Left renal cortex interstitium (tissue), 4 donors: ENCODE measurements around the gene FGF21. TPM values are rescaled to one million over a fixed set of nuclear protein-coding genes. Genes with fewer than 3 reads are reported as not detected.
"Not testable (repeated sequence)": the region's sequence is repeated elsewhere in the genome, so short reads cannot be mapped to it uniquely, and the experiment has no call there.

Experiments
- DNase-seq, 4 donors: peaks; one replicate each; pipeline ENCODE4 v3.0.0-alpha.2; 2013; ENCODE audit warnings: low read depth in 4 of 4, low spot score in 2 of 4, missing footprints in 1 of 4
- polyA plus RNA-seq, 4 donors: library from polyadenylated mRNA; unstranded; fragments of 120-200 nt; gene quantifications; one replicate each; pipeline ENCODE4 v1.2.1, GENCODE V29; 2013; ENCODE audit not compliant: insufficient read length in 4 of 4

The FGF21 gene
- polyA plus RNA-seq, 4 donors = not detected

DNA sequence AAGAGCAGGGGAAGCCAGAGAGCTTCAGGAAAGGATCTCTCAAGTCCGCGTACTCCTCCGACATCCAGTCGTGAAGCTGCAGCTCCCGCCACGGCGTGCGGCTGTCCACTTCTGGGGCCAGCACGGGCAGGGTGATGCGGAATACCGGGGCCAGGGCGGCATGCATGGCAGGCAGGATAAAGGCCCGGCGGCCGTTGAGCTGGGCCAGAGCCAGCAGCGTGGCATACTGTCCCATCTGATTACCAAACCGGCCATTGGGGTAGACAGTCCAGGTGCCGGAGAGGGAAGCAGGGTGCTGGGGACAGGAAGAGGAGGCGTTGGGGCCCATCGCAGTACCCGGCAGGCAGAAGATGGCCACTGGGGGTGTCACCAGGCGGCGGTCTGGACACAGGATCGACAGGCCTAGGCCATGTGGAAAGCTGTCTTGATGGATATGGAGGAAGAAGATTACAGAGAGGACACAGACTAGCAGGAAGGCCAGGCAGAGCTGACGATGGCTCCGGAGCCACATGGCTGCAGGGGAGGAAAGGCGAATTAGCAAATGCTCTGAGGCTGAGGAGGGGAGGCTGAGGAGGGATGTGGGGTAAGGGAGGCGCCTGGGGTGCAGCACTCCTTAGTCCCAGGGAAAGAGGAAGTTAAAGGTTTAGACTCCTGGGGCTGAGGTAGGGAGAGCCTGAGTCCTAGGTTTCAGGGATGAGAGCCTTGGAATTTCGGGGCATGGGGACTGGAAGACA is 4.4 kb upstream of the FGF21 start:
- DNase-seq = no peak

DNA sequence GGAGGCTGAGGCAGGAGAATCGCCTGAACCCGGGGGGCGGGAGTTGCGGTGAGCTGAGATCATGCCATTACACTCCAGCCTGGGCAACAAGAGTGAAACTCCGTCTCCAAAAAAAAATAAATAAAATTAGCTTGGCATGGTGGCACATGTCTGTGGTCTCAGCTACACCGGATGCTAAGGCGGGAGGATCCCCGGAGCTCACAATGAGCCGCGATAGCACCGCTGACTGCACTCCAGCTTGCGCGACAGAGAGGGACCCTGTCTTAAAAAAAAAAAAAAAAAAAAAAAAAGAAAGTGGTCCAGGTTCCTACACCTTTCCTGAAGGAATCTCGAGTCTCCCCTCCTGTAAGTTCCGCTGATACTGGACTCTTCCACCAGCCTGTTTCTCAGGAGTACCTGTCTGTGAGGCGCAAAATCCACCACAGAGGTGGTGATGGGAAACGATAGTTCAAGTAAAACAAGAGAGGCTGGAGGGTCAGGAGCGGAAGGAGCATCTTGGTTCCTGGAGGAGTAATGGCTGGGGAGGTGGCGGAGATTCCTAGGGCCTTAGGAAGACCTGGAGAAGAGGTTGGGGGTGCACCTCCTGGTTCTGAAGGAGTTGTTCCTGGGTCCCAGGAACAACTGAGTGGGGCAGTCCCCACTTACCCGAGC is 3.4 kb upstream of the FGF21 start:
- DNase-seq = no peak

DNA sequence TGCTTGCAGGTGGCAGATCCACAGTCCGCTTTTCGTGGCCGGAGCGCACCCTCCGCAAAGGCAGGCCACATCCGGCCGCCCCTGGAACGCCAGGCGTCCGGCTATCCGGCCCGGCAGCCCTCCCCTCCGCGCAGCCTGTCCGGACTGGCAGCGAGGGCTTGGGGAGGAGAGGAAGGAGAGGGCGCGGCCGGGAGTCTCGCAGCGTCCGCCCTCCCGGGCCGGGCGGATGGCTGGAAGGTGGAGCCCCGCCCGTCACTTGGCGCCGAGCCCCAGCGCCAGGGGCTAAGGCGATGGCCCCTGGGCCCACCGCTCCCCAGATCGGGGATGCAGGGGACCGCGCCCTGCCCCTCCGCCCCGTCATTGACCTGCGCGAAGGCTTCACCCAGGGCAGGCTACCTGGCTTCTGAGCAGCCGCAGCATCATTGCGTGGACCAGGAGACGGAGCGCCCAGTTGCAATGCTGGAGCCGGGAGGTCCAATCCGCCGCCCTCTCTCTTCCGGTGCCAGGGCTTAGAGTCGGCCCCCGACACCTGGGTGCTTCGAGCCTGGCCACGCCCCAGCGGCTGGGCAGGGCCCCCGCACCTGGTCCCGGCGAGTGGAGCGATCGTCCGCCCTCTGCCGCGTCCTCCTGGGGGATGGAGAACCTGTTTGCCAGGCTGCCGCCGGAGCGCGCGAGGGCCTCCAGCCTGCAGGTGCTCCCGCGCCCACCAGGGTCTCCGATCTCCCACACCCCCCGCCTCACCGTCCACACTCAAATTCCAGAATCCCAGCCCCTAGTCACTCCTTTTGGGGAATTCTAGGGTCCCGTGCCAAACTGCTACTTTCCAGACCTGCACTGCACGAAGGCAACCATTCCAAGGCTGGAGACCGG is 2.6 kb upstream of the FGF21 start, which contains the start of gene FUT1:
Gene FUT1 (minus strand): TSS at position 146 of the 870 bp plus-strand sequence. CDS start 1,360 bp downstream, outside the sequence.
- DNase-seq = no peak

DNA sequence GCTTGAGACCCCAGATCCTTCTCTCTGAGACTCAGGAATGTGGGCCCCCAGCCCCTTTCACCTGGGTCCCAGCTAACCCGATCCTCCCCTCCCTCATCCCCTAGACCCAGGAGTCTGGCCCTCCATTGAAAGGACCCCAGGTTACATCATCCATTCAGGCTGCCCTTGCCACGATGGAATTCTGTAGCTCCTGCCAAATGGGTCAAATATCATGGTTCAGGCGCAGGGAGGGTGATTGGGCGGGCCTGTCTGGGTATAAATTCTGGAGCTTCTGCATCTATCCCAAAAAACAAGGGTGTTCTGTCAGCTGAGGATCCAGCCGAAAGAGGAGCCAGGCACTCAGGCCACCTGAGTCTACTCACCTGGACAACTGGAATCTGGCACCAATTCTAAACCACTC is 463 bp downstream of the FGF21 start:
- no peak for DNase-seq

DNA sequence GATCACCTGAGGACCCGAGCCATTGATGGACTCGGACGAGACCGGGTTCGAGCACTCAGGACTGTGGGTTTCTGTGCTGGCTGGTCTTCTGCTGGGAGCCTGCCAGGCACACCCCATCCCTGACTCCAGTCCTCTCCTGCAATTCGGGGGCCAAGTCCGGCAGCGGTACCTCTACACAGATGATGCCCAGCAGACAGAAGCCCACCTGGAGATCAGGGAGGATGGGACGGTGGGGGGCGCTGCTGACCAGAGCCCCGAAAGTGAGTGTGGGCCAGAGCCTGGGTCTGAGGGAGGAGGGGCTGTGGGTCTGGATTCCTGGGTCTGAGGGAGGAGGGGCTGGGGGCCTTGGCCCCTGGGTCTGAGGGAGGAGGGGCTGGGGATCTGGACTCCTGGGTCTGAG is 888 bp downstream of the FGF21 start:
- DNase-seq = no peak

DNA sequence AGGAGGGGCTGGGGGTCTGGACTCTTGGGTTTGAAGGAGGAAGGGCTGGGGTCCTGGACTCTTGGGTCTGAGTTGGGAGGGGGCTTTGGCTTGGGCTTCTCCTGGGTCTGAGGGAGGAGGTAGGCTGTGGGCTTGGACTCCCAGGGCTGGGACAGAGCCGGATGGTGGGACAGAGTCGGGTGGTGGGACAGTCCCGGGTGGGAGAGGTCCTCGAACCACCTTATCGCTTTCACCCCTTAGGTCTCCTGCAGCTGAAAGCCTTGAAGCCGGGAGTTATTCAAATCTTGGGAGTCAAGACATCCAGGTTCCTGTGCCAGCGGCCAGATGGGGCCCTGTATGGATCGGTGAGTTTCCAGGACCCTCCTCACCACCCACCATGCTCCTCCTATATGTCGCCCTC is 1.4 kb downstream of the FGF21 start:
- DNase-seq = no peak

DNA sequence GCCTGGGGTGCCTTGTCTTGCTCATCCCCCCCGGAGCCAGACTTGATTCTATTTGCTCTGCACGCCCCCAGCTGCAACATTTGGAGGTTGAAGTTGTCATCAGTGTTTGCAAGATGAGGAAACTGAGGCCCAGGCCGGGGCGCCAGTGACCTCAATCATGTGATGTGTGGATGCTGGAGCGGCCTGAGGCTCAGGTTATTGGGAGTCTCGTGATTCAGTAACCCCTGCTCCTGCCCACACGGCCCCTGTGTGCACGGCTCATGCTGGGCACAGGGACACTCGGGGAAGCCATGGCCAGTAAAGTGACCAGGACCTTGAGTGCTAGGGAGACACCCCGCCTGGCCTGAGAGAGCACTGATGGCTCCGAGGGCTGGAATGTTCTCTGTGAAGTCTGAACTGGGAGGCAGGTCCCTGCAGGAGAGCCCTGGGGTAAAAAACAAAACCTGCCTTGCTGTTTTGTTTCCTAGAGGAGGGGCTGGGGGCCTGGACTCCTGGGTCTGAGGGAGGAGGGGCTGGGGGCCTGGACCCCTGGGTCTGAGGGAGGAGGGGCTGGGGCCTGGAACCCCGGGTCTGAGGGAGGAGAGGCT is 1.9 kb downstream of the FGF21 start:
- DNase-seq = no peak

DNA sequence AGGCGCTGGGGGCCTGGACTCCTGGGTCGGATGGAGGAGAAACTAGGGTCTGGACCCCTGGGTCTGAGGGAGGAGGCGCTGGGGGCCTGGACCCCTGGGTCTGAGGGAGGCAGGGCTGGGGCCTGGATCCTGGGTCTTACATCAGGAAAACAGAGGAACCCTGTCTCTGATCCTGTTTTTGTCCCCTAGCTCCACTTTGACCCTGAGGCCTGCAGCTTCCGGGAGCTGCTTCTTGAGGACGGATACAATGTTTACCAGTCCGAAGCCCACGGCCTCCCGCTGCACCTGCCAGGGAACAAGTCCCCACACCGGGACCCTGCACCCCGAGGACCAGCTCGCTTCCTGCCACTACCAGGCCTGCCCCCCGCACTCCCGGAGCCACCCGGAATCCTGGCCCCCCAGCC is 2.4 kb downstream of the FGF21 start:
- no peak for DNase-seq

DNA sequence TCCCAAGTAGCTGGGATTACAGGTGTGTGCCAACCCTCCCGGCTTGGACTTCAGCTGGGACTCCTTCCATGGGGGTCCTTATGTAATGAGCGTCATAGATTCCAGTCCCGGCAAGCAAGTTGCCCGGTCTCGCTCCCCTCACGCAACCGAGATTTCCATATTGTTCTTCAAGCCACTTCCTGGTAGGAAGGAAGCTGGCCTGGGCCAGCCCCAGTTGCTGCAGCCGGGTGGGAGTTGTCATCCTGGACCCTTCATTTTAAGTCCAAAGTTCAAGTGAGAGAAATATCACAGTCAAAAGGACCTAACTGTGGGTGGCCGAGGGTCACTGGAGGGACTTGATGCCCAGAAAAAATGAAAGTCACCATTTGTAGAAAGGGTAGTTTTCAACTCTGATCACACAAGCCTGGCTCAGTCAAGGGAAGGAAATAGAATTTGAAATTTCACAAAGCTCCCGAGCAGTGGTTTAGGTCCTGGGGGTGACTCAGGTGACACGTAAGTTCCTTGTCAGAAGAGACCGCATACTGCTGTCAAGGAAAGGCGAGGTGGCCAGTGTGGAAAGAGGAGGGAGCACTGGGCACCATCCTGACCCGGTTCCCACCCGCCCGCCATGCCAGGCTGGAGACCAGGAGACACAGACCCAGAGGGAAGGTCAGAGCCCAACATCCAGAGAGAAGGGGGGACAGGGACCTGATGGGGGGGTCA is 5.3 kb downstream of the FGF21 start:
- no peak for DNase-seq

DNA sequence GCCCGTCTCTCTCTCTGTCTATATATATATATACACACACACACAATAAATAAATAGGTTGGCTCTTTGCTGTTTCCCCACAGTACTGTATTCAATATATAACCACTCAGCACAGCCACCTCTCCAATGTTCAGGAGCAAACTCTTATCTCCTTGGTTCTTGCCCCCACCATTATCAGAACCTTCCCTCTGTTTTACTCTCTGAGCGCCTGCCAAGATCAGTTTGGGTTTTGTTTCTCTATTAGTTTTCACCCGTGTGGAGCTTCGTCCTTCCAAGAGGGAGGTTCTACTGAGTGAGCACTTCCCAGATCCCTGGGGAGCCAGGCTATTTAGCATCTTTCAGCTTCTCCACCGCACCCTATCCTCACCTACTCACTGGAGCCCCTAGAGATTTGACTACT is 10.5 kb downstream of the FGF21 start:
- not testable (repeated sequence) for DNase-seq

DNA sequence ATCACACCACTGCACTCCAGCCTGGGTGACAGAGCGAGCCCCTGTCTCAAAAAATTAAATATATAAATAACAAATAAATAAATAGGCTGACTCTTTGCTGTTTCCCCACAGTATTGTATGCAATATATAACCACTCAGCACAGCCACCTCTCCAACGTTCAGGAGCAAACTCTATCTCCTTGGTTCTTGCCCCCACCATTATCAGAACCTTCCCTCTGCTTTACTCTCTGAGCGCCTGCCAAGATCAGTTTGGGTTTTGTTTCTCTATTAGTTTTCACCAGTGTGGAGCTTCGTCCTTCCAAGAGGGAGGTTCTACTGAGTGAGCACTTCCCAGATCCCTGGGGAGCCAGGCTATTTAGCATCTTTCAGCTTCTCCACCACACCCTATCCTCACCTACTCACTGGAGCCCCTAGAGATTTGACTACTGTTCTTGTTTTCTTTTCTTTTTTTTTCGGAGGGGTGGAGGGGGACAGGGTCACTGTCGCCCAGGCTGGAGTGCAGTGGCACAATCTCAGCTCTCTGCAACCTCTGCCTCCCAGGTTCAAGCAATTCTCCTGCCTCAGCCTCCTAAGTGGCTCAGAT is 12.9 kb downstream of the FGF21 start:
- DNase-seq = not testable (repeated sequence)

DNA sequence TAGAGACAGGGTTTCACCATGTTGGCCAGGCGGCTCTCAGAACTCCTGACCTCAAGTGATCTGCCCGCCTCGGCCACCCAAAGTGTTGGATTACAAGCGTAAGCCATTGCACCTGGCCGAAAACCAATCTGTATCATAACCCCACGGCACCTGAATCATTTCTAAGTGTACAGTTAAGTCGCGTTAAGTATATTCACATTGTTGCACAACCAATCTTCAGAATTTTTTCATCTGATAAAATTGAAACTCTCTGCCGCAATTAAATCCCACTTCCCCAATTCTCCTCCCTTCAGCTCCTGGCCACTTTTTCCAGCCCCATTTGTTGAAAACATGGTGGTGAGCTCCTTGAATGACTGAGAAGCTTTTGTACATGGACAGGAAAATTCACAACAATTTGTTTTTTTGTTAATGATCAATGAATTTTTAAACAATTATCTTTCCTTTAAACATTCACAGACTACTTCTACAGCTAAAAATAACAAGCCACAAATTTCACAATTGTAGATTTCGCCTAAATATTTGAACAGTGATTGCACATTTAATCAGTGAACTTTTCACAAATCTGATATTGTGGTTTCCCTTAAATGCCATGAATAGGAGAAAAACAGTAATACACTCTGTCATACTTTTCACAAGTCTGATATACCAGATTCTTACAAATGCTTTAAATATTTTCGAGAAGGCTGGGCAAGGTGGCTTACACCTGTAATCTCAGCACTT is 13.8 kb downstream of the FGF21 start:
- DNase-seq = no peak

DNA sequence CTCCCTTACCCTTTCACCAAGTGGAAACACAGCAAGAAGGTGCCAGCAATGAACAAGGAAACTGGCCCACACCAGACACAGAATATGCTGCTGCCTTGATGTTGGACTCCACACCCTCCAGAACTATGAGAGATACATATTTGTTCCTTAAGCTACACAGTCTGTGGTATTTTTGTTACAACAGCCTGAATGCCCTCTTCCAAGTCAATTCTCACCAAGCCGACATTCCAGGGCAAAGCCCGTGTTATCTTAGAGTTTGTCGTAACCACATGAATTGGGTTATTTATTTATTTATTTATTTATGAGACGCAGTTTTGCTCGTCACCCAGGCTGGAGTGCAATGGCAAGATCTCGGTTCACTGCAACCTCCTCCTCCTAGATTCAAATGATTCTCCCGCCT is 14.9 kb downstream of the FGF21 start:
- no peak for DNase-seq

DNA sequence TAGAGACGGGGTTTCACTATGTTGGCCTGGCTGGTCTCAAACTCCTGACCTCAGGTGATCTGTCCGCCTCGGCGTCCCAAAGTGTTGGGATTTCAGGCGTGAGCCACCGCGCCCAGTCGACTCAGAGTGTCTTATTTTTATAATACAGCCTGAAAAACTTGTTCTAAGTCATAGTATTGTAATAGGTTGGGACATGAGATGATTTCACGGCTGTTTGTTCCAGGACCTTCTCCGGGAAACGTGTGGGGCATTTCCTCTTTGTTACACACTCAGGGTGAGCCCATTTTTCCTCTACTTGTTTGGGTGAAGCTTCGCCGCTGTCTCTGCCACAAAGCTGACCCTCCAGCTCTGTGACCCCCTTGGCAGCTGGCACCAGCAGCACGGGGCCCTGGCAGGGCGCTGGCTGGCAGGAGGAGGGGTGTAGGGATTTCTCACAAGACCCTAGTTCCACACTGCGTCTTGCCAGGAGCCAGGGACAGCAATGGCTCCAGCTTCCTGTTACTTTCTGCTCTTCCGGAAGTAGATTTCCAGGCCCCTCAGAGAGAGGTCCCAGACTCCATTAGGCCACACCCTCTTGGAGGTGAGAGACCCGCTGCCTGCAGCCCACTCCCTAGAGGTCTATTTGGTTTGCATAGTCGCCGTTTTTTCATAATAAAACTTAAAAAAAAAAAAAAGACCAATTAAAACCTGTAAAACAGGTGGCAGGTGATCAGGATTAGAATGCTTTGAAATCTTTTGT is 15.6 kb downstream of the FGF21 start:
- DNase-seq = no peak

DNA sequence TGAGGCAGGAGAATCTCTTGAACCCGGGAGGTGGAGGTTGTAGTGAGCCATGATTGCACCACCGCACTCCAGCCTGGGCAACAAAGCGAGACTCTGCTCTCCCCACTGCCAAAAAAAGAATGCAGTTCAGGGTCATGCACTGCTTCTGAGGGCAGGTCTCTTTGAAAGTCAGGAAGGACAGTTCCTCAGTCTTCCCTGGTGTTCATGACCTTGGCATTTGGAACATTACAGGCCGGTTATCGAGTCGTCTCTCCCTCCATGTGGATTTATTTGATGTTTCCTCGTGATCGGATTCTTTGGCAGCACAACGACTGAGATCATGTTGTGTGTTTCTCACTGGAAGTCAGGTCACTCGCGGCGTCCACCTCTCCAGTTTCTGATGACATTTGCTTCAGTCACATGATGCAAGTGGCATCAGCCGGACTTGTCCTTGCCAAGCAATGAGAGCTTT is 17.2 kb downstream of the FGF21 start:
- no peak for DNase-seq

DNA sequence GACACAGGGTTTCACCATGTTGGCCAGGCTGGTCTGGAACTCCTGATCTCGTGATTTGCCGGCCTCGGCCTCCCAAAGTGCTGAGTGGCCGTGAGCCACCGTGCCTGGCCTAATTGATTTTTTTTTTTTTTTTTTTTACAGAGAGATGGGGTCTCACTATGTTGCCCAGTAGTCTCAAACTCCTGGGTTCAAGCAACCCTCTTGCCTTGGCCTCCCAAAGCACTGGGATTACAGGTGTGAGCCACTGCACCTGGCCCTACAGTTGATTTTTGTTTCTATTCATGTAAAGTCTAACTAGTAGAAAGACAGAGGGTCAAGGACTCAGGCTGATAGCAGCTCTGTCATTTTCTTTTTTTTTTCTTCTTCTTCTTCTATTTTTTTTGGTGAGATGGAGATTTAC is 21.8 kb downstream of the FGF21 start:
- DNase-seq = no peak

DNA sequence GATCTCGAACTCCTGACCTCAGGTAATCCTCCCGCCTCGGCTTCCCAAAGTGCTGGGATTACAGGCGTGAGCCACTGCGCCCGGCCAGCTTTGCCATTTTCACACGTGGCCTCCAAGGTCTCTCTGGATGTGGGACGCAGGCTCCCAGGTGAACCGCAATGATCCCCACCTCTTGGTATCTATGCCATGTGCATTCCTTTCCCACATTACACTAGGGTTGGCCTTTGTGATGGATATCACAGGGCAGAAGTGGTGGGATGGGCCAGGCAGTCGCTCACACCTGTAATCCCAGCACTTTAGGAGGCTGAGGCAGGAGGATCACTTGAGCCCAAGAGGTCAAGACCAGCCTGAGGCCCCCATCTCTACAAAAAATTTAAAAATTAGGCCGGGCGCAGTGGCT is 22.4 kb downstream of the FGF21 start:
- DNase-seq = no peak

DNA sequence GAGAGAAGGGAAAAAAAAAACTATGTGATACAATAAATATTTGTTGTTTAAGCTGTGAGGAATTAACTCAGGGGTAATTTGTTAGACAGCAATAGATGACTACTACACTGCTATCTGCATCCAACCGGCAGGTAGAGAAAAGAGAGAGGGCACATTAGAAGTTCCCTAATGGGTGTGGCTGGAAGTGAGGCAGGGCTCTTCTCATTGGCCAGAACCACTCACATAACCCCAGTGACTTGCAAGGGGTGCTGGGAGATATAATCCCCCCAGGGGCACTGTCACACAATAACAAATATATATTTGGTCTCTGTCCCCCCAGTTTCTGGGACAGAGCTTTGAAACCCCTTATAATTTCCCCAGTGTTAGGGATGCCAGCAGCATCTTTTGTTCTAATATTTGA is 24.3 kb downstream of the FGF21 start:
- DNase-seq = no peak
